Coronary artery (tissue), 2 donors: Measurements from ENCODE around the gene HDAC9.

Experiments used
- DNase-seq: peaks from one replicate; pipeline ENCODE4 v3.0.0-alpha.2; 2017; ENCODE audit warnings: low spot score
- H3K27ac ChIP-seq, 2 donors: fragments of 200-600 bp; sonication (generic); one replicate each; pipeline ENCODE4 v1.5.1; 2016 to 2019
- H3K4me3 ChIP-seq: fragments of 200-600 bp; sonication (generic); 2 replicates; pipeline ENCODE4 v1.5.1; 2016; ENCODE audit warnings: mild to moderate bottlenecking, moderate library complexity
- TF ChIP-seq, protein P1 (sequence below): fragments of 200-600 bp; sonication (generic); IDR thresholded peaks from one replicate; pipeline ENCODE4 v1.5.1; 2019; ENCODE audit warnings: antibody characterized with exemption

The HDAC9 gene

DNA sequence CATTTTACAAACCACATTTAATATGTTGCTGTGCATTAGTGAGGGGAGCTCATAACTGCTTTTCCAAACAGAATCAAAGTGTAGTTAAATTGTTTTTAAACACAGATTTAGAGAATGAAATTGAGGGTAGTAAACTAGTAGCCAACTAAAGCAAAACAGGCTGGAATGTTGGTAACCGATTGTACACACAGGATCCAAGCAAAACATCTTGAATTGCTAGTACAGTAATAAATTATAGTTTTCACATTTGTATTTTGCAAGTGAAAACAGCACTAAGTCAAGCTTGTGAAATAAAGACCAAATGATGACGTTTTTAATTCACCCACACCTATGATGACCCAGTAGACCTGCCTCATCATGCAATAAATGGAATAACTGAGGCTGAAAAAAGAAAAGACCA is 198.3 kb downstream of the HDAC9 start:
- TF ChIP-seq, protein P1, sequence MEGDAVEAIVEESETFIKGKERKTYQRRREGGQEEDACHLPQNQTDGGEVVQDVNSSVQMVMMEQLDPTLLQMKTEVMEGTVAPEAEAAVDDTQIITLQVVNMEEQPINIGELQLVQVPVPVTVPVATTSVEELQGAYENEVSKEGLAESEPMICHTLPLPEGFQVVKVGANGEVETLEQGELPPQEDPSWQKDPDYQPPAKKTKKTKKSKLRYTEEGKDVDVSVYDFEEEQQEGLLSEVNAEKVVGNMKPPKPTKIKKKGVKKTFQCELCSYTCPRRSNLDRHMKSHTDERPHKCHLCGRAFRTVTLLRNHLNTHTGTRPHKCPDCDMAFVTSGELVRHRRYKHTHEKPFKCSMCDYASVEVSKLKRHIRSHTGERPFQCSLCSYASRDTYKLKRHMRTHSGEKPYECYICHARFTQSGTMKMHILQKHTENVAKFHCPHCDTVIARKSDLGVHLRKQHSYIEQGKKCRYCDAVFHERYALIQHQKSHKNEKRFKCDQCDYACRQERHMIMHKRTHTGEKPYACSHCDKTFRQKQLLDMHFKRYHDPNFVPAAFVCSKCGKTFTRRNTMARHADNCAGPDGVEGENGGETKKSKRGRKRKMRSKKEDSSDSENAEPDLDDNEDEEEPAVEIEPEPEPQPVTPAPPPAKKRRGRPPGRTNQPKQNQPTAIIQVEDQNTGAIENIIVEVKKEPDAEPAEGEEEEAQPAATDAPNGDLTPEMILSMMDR: no peak
- no peak overlapping the region for H3K4me3 ChIP-seq
- H3K27ac ChIP-seq: no peak overlapping the region
- DNase-seq: no peak

DNA sequence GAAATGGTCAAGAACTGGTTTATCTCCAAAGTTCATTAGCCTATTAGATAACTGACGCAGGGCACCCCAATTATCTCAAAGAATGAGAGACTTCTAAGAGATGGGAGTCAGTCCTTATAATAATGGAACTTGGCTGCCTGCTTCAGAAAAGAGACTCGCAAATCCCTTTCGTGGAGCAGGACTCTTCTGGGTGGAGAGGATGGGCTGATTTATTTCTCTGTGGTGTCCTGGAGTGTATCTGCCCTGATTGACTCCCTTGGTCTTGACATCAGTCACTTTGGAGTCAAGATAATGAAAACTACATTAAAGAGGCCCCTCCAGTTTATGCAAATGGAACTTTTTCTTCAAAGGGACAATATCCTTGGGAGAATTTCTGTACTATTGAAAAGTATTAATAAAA is 198.9 kb downstream of the HDAC9 start:
- TF ChIP-seq, protein P1: no peak
- no peak overlapping the region for H3K27ac ChIP-seq
- DNase-seq: no peak
- H3K4me3 ChIP-seq: no peak overlapping the region

DNA sequence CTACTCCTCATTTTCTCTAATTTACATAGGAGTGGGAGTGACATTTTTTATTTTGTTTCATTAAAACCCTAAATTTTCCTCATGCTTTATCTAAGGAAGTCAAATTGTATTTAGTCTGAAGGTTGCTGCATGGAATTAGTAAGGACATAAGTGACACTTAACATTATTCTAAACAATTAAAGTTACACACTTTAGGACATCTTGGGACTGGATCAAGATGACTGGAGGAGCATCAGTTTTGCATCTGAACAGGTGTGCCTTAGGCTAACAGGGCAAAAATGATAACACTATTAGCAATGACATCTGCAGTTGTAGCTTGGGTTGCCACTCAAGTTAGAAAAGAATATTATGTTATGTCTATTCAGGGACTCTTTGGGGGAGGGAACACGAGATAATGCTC is 199.4 kb downstream of the HDAC9 start:
- DNase-seq: no peak
- TF ChIP-seq, protein P1: no peak
- H3K4me3 ChIP-seq: no peak overlapping the region
- H3K27ac ChIP-seq: no peak overlapping the region

DNA sequence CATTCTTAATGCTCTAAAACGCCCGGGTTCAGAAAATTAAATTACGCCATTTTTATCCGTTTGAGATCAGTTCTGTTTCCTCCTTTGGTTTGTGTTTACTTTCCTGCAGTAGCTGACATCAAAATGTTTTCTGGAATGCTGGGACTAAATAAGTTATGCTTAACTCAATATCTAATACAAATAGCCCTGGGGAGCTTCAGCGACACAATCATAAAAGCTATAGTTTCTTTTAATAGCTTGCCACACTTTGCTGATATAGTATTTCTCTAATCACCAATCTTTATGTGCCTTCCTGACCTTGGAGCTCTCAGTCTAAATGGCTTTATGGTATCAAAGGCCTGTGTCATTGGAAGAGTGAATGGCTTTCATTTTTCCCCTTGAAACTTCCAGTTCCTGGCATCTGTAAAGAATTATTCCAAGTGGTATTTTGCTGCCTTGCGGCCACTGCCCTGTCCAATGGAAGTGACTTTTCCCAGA is 202.7 kb downstream of the HDAC9 start:
- TF ChIP-seq, protein P1: no peak
- no peak overlapping the region for H3K4me3 ChIP-seq
- no peak for DNase-seq

DNA sequence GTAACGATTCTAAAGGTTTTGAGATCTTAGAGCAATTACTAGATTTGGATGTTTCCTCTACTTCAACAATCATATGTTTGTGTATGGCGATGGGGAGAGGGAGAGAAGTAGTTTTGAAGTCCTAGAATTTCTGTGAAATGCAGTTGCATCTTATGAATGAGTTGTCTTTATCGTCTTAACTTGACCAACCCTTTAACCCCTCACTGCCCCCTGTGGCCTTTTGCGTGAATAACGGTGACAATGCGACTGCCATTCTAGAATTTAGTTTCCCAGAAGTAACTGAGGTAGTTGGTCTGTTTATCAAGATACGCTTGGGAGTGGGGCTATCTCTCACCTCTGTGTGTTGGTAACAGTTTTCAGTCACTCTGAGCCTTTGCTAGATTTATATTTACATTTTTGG is 204.6 kb downstream of the HDAC9 start:
- TF ChIP-seq, protein P1: no peak
- no peak for DNase-seq
- Histone ChIP-seq H3K27ac (no peak overlapping the region), H3K4me3 (no peak overlapping the region)

More for the DNA sequence above, 202.7 kb downstream of the HDAC9 start:
- H3K27ac ChIP-seq: no peak overlapping the region

DNA sequence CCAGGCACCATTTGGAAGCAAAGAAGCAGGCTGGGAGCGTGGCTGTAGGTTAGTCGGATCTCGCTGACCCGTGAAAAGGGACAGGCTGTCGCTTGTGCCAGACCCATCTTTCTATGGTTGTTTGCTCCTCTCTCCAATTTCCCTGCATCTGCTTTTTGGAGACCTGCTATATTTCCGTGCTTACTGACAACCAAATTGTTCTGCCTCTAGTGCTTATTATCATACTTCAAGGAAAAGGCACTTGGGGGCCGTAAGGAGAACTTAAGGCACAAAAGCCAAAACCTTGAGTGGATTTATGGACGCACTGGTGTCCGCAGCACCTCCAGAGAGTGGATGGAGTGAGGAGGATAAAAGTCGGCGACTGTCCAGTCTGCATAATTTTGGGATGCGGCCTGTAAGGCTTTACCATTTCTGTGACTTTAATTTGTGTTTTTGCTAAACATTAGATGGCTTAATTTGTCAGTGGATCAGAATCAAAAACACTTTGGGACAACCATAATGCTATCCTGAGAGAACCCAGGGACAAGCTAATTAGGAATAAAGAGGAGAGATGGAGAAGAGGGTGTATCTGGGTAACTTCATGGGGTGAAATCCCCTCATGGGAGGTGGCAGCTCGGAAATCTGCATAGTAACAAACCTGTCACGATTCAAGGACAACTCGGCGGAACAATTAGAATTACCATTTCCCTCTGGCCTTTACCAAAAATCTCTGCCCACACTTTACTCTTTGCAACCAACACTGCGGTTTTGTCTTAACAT is 206.7 kb downstream of the HDAC9 start:
- no peak overlapping the region for H3K27ac ChIP-seq
- TF ChIP-seq, protein P1: no peak
- DNase-seq: no peak
- no peak overlapping the region for H3K4me3 ChIP-seq

DNA sequence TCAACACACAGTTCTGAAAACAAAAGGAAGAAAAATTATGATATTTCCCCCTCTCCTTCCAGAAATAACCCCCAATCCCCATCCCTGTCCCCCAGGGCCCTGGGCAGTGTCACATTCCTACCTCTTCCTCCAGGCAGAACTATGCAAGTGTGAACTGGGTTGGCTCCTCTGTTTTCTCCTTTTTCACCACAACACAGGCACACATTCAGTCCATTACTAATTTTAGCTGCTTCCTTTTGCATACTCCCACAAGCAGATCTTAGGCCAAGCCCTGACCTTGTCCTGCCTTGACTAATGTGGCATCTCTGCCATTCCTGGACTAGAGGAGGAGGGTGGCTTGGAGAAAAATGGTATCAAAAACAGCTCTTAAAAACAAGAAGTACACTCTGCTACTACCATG is 208.1 kb downstream of the HDAC9 start:
- TF ChIP-seq, protein P1: no peak
- DNase-seq: no peak
- Histone ChIP-seq H3K27ac (no peak overlapping the region), H3K4me3 (no peak overlapping the region)
